Measurements from ENCODE around the gene RPL18A.
"Not testable (repeated sequence)": the region's sequence is repeated elsewhere in the genome, so short reads cannot be mapped to it uniquely, and the experiment has no call there.

RPL18A gene

DNA sequence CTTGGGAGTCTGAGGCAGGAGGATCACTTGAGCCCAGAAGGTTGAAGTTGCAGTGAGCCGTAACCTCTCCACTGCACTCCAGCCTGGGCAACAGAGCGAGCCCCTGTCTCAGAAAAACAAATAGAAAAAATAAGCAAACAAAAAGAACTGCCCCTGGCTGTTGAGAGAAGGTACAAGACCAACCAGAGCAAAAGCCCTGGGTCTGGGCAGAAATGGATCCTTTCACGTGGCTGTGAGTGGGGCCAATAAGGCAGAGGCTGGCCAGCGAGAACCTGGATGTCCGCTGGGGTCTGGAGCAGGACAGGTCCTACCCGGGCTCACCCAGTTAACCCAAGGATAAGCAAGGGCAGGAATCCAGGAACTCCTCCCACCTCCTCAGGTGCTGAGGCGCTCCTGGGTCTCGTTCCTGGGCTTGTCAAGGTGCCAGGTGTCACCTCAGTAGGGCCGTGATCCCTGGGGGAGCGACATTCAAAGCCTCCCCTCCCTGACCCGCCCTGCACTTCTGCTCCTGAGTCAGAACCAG lies 7.3 kb downstream of the RPL18A start:
- DNase-seq: no peak

GRCh38 chr19:17868669-17869068 lies 9.0 kb downstream of the RPL18A start:
- no peak for DNase-seq

- no peak for DNase-seq
Observed at GRCh38 chr19:17869114-17869608, 9.5 kb downstream of the RPL18A start.

DNA sequence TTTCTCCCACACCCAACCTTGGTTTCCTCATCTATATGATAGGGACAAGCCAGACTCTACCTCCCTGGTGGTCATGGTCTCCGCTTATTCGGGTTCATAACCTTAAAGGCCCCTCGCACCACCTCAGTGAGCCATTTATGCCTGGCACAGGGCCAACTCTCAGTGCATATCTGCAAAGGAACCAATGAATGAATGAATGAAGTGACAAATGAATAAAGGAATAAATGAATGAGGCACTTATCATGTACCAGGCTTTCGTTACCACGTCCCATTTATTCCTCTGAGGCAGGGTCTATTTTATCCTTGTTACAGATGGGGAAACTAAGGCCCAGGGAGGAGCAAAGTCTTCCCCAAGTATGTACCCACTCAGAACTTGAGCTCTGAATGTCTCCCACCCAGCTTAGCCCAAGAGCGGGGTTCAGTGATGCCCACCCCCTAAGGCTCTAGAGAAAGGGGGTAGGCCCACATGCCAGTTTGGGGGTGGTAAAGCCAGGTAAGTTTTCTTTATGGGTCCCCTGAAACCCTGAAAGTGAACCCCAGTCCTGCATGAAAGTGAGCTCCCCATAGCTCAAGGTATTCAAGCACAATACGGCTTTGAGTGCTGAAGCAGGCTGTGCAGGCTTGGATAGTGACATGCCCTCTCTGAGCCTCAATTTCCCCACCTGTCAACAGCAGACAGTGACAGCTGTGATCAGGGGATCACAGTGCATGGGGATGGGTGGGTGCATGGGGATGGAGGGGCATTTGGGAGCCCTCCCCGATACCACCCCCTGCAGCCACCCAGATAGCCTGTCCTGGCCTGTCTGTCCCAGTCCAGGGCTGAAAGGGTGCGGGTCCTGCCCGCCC lies 11.5 kb downstream of the RPL18A start:
- no peak for DNase-seq

DNA sequence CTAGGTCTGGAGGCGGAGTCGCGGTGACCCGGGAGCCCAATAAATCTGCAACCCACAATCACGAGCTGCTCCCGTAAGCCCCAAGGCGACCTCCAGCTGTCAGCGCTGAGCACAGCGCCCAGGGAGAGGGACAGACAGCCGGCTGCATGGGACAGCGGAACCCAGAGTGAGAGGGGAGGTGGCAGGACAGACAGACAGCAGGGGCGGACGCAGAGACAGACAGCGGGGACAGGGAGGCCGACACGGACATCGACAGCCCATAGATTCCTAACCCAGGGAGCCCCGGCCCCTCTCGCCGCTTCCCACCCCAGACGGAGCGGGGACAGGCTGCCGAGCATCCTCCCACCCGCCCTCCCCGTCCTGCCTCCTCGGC lies 12.2 kb downstream of the RPL18A start, which contains the start of gene SLC5A5:
TSS of gene SLC5A5 (plus strand) at position 68 of the 373 bp plus-strand sequence. CDS start 375 bp downstream, outside the sequence.
- DNase-seq: no peak

DNA sequence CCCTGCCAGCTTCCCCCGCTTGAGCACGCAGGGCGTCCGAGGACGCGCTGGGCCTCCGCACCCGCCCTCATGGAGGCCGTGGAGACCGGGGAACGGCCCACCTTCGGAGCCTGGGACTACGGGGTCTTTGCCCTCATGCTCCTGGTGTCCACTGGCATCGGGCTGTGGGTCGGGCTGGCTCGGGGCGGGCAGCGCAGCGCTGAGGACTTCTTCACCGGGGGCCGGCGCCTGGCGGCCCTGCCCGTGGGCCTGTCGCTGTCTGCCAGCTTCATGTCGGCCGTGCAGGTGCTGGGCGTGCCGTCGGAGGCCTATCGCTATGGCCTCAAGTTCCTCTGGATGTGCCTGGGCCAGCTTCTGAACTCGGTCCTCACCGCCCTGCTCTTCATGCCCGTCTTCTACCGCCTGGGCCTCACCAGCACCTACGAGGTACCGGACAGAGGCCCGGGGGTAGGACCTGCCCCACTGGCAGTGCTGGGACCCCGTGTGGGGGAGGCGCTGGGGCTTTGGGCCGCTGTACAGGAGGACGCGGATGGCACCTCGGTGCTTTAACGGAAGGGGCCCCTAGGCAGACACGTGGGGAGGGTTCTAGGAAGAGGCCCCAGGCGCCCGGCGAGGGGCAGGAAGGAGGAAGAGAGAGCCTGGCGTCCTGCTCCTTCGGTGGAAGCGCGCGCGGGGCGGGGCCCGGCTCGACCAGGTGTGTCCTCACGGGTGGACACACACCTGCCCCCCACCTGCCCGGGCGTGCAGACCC lies 12.7 kb downstream of the RPL18A start:
- DNase-seq: peak; percentile 45

DNA sequence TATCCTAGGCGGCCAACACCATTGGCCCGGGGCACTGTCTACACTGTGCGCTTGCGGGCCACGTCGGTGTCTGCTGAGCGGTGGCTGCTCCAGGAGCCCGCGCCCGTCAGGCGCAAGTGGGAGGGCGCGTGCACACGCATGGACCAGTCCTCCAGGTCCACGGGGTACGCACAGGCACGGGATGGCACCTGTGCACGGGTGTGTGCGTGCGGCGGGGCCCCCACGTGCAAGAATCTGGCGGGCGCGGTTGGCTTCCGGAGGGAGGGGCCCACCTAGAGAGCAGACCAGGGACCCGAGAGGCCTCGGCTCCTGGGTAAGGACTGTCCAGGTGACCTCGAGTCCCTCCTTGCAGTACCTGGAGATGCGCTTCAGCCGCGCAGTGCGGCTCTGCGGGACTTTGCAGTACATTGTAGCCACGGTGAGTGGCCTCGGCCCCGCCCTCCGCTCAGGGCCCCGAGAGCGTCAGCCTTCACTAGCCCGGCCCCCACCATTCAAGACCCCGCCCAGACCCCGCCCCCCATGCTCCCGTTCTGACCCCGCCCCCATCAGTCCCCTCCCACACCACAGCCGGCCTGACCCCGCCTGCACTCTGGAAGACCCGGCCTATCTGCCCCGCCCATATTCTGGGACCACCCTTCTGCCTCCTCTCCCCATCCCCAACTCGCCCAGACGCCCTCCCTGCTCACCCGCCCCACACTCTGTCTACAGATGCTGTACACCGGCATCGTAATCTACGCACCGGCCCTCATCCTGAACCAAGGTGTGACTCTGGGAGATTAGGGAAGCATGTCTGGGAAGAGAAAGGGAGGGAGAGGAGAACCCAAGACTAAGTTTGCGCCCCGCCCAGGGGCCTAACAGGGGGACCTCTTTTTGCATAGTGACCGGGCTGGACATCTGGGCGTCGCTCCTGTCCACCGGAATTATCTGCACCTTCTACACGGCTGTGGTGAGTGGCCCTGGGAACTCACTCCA lies 14.4 kb downstream of the RPL18A start:
- peak; percentile 70 for DNase-seq

DNA sequence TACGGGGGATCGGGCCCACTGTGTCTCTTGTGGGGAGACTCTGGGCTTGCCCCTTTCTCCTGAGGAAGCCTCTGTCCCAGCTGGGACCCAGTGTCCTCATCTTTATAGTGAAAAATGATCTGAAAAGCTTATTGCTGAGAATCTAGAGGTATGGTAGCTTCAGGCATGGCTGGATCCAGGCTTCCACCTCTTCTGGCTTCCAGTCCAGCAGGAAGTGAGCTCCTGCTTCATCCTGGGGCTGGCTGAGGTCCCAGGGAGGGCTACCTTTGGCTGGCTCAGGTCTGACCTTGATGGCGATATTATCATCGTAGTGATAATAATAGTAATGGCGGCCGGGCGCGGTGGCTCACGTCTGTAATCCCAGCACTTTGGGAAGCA lies 15.0 kb downstream of the RPL18A start:
- no peak for DNase-seq

DNA sequence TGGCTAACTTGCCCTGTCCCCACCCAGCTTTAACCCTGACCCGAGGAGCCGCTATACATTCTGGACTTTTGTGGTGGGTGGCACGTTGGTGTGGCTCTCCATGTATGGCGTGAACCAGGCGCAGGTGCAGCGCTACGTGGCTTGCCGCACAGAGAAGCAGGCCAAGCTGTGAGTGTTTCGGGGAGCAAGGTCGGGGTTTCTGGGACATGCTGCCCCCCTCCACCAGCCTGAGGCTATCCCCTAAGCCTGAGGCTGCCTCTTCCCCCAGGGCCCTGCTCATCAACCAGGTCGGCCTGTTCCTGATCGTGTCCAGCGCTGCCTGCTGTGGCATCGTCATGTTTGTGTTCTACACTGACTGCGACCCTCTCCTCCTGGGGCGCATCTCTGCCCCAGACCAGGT lies 18.0 kb downstream of the RPL18A start:
- no peak for DNase-seq

- no peak for DNase-seq
Observed at GRCh38 chr19:17879466-17879865, 19.8 kb downstream of the RPL18A start.

DNA sequence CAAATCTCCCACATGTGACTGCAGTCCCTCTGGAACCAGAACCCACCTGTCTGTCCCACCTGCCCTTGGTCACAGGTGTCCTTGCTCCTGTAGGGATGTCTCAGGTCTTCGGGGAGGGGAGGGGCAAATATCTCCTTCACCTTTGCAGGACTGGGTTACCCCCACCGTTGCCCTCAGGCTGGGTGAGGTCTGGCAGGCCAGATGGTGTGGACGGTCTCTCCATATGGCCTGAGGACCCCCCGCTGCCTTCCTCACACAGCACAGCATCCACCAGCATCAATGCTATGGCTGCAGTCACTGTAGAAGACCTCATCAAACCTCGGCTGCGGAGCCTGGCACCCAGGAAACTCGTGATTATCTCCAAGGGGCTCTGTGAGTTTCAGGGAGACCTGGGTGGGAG lies 22.0 kb downstream of the RPL18A start:
- DNase-seq: no peak

DNA sequence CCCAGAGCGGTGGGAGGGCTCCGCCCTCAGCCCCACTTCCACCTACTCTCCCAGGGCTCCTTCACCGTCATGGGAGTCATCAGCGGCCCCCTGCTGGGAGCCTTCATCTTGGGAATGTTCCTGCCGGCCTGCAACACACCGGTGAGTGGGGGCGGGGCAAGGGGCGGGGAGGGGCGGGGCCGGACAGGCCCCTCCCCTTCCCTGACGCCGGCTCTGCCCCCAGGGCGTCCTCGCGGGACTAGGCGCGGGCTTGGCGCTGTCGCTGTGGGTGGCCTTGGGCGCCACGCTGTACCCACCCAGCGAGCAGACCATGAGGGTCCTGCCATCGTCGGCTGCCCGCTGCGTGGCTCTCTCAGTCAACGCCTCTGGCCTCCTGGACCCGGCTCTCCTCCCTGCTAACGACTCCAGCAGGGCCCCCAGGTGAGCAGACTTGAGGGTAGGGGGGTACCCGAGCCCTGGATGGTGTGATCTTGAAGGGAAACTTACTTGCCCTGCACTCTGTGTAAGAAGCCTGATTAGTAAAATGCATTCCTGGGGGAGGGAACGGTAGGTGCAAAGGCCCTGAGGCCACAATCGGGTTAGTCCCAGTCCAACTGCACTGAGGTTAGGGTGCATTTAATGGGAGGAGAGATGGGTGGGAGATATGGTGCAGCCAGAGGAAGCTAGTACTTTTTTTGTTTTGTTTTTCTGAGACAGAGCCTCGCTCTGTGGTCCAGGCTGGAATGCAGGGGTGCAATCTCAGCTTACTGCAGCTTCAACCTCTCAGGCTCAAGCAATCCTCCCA lies 24.1 kb downstream of the RPL18A start:
- no peak for DNase-seq

DNA sequence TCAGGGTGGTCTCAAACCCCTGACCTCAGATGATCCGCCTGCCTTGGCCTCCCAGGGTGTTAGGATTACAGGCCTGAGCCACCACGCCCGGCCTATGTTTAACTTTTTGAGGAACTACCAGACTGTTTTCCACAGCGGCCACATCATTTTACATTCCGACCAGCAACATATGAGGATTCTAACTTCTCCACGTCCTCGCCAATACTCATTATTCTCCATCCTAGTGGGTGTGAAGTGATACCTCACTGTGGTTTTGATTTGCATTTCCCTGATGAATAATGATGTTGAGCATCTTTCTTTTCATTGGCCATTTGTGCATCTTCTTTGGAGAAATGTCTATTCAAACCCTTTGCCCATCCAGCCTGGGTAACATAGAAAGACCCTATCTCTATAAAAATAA lies 26.8 kb downstream of the RPL18A start:
- no peak for DNase-seq

DNA sequence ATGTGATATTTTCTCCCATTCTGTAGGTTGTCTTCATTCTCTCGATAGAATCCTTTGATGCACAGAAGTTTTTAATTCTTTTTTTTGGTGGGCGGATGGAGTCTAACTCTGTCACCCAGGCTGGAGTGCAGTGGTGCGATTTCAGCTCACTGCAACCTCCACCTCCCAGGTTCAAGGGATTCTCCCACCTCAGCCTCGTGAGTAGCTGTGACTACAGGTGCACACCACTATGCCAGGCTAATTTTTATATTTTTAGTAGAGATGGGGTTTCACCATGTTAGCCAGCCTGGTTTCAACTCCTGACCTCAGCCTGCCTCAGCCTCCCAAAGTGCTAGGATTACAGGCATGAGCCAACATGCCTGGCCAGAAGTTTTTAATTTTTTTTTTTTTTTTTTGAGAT lies 27.5 kb downstream of the RPL18A start:
- not testable (repeated sequence) for DNase-seq

DNA sequence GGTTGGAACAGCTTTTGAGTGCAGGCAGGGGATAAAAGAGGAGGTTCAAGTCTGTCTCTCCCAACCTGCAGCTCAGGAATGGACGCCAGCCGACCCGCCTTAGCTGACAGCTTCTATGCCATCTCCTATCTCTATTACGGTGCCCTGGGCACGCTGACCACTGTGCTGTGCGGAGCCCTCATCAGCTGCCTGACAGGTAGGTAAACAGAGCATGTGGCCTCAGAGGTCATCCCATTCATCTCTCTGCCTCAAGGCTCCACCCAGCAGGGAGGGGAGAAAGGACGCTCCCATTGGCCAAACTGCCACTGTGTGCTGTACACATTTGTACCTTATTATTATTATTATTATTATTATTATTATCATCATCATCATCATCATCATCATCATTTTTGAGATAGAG lies 28.6 kb downstream of the RPL18A start:
- no peak for DNase-seq

DNA sequence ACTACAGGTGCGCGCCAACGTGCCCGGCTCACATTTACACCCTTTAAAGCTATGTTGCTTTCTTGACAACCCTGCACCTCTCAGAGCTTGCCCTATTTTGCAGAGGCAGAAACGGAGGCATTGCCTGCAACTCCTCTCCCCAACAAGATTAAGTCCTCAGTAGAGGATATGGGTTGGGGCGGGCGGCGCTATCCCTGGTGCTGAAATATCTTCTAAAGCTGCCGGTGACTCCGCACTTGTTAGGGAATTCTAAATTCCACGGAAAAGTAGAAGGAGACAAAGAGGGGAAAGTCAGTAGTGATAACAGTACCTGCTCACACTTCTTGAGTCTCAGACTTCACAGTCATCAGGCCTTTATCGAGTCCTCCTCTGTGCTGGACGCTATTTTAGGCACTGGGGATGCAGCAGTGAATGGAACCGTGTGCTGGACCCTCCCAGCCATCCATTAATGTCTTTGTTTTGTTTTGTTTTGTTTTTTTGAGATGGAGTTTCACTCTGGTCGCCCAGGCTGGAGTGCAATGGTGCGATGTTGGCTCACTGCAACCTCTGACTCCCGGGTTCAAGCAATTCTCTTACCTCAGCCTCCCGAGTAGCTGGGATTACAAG lies 30.0 kb downstream of the RPL18A start:
- DNase-seq: no peak

DNA sequence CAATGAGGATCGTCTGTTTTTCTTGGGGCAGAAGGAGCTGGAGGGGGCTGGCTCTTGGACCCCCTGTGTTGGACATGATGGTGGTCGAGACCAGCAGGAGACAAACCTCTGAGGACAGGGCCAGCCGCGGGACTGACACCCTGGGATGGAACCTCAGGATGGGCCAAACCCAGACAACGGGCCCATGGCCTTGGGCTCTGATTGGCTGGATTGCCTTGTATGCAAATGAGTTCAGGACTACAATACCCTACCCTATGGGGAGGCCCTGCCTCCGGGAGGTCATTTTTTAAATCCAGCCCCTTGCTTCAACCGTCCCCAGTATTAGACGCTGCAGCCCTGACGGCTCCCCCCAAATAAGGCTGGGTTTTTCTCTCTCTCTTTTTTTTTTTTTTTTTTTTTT lies 34.1 kb downstream of the RPL18A start:
- no peak for DNase-seq

GRCh38 chr19:17902701-17903100 lies 43.0 kb downstream of the RPL18A start:
- DNase-seq: no peak

- DNase-seq: no peak
Observed at GRCh38 chr19:17908244-17908643, 48.5 kb downstream of the RPL18A start.

- DNase-seq: no peak
Observed at GRCh38 chr19:17909003-17909732, 49.5 kb downstream of the RPL18A start.
